SK-N-DZ (cell line): ENCODE results near the gene E4F1.

Experiments
- DNase-seq: peaks from one replicate; pipeline ENCODE4 v3.0.0-alpha.2; 2015; ENCODE audit warnings: low spot score

The E4F1 gene

DNA sequence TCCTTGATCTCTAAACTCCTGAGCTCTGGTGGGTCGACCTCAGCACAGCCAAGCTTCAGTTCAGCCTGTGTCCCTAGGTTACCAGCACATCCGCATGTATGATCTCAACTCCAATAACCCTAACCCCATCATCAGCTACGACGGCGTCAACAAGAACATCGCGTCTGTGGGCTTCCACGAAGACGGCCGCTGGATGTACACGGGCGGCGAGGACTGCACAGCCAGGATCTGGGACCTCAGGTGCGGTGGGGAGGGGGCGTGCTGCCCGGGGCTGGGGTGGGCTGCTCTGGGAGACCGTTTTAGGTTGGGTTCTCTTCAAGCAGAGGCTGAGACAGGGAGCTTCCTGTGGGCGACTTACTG, 17.0 kb upstream of the E4F1 start:
- DNase-seq: no peak

- no peak for DNase-seq
Measured at GRCh38 chr16:2206780-2207433, 16.5 kb upstream of the E4F1 start.

DNA sequence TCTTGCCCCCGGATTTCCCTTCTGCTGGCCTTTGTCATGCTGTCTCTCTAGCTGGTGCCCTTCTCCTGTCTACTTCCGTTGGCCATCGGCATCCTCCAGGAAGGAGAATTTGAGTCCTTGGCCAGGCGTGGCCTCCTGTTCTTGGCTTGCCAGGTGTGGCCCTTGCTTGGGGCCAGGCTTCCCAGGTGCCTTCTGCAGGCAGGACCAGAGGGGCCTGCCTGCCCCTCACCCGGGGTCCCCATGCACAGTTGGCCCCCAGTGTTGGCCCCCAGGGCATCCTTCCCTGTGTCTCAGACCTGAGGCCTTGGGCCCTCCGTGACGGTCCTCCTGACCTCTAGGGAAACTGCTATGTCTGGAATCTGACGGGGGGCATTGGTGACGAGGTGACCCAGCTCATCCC, 15.5 kb upstream of the E4F1 start:
- no peak for DNase-seq

- peak; percentile 73 for DNase-seq
Measured at GRCh38 chr16:2208308-2208707, 15.1 kb upstream of the E4F1 start.

GRCh38 chr16:2208772-2209171, 14.6 kb upstream of the E4F1 start:
- no peak for DNase-seq

- DNase-seq: no peak
Measured at GRCh38 chr16:2209258-2210008, 14.0 kb upstream of the E4F1 start.

- DNase-seq: no peak
Measured at GRCh38 chr16:2210009-2210332, 13.4 kb upstream of the E4F1 start.

- DNase-seq: peak; percentile 74
Measured at GRCh38 chr16:2210386-2211365, 12.7 kb upstream of the E4F1 start, which contains the start of gene BRICD5. Gene BRICD5 (minus strand): TSS chr16:2210863. CDS start chr16:2210833, 30 bp downstream.

- no peak for DNase-seq
Measured at GRCh38 chr16:2211923-2212347, 11.5 kb upstream of the E4F1 start.

DNA sequence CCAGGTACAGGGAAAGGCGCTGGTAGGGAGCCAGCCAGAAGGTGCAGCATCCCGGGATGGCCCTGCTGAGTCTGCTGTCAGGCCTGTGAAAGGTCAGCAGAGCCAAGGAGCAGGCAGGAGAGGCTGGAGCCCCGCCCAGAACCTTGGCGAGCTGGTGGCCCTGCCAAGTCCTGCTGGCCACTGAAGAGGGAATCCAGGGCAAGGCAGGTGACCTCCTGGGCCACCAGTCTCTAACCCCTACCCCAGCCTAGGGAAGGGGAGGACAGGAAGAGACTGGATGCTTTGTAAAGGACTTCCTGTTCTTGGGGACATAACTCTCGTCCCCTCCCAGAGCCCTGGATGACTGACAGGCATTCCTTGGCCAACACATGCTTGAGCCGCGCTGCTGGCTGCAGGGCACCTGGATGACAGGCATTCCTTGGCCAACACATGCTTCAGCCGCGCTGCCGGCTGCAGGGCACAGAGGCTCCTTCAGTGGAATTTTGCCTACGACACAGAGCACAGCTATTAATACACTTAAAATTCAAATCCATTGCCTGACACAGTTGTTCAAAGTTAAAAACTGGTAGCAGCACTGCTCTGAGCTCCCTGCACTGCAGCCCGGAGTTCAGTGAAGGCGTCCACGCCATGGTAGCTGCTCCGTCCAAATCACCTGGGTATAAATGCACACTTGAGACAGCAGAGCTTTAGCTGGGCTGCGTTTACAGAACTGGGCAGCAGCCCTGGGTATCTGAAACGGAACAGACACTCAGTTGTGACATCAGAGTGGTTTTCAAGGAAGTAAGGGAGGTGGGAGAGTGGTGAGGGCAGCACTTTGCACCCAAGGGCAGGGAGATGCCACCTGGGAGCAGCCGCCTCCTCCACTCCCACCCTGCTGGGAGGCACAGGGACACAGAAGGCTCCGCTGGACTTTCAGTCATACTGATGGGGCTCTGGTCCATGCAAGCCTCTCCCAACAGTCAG, 10.7 kb upstream of the E4F1 start:
- no peak for DNase-seq

- no peak for DNase-seq
Measured at GRCh38 chr16:2213817-2214718, 9.3 kb upstream of the E4F1 start.

DNA sequence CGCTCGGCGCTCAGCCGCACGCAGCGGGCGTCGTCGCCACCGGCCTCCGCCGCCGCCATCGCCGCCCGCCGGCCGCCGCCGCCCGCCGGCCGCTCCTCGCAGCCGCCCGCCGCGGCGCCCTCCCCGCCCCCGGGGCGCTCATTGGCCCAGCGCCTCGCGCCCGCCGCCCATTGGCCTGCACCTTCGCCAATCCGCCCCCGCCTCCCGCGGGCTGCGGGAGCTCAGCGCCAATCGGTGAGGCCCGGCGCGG, 8.7 kb upstream of the E4F1 start, which contains the start of gene PGP:
Gene PGP (minus strand): TSS at position 122 of the 250 bp plus-strand sequence. CDS start 63 bp downstream, at position 59.
- DNase-seq: no peak

DNA sequence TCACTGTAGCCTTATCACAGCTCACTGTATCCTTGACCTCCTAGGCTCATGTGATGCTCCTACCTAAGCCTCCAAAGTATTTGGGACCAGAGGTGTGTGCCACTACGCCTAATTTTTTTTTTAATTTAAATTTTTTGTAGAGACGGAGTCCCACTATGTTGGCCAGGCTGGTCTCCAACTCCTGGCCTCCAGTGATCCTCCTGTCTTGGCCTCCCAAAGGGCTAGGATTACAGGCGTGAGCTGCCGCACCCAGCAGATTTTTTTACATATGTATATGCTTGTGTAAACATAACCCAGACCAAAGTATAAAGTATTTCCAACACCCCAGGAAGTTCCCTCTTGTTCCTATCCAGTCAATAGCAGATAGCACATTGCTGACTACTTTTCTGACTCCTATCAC, 7.1 kb upstream of the E4F1 start:
- DNase-seq: no peak

DNA sequence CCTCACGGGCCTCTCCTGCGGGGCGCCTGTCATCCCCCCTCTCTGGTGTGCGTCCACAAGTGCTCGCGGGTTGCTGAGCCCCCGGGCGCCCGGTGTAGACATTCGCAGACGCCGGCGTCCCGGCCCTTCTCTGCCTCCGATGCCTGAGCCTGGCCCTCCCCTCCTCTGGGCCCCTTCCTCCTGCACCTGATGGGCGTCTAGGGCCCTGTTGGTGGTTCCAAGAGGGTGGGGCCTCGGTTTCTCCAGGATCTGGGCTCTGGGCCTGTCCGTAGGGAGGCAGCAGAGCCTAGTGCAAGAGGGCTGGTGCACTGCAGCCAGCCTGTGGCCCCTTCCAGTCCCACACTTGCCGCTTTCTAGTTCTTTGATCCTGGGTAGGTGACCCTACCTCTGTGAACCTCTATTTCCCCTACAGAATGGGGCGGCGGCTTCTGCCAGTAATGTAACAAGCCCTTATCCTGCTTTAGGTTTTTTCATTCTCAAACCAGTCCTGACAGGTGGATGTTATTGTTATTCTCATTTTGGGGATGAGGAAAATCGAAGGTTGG, 623 bp downstream of the E4F1 start:
- DNase-seq: peak; percentile 66

- DNase-seq: no peak
Measured at GRCh38 chr16:2226245-2226793, 2.9 kb downstream of the E4F1 start.

DNA sequence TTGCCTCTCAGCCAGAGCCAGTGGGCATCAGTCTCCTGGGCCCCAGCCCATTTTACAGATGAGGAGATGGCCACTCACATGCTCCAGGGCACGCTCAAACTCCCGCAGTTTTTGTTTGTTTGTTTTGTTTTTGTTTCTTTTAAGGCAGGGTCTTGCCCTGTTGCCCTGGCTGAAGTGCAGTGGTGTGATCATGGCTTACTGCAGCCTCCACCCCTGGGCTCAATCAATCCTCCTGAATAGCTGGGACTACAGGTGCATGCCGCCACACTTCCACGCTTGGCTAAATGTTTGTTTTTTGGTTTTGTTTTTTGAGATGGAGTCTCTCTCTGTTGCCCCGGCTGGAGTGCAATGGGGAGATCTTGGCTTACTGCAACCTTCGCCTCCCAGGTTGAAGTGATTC, 3.5 kb downstream of the E4F1 start:
- no peak for DNase-seq

- no peak for DNase-seq
Measured at GRCh38 chr16:2228161-2228824, 4.9 kb downstream of the E4F1 start.

GRCh38 chr16:2229091-2229490, 5.7 kb downstream of the E4F1 start:
- DNase-seq: no peak

DNA sequence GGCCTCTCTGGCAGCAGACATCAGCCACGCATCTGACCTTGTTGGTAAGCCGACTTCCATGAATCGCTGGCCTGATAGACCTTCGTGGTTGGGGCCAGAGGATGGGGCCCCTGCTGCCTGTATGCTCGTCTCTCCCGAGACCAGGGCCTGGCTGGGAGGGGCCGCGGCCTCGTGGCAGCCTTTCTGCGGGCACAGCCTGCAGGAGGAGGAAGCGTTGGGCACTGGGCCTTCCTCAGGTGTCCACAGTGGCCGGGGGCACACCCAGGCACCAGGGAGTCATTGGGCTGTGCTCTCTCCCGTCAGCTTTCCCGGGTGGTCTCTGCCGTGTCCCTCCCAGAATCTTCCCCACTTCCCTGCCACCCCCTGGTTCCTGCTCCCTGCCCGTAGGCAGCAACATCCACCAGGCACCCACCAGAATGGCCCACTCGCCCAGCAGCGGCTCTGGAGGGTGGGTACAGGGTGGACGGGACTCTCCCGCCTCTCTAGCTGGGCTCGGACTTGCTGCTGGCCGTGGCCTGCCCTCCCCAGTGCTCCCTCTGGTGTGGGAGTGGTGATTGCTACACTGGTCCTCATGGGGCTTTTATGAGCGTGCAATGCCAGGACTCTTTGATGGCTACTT, 6.3 kb downstream of the E4F1 start:
- no peak for DNase-seq
